Fibroblast of lung (primary cell): ENCODE results near the gene DNAJC13.

ENCODE experiments used
- CTCF ChIP-seq, 2 donors: IDR thresholded peaks in 1 of 2; conservative IDR thresholded peaks in 1 of 2; 1 replicate in 1 of 2; 2 replicates in 1 of 2; pipeline ENCODE4 v1.5.1; 2011 to 2012; ENCODE audit warnings: low read length in 2 of 2, control low read depth in 1 of 2, inconsistent platforms in 1 of 2, low read depth in 1 of 2, mild to moderate bottlenecking in 1 of 2
- EZH2 ChIP-seq: IDR thresholded peaks from 2 replicates; pipeline ENCODE4 v1.5.1; 2012; ENCODE audit warnings: low read length, control low read depth, mild to moderate bottlenecking; ENCODE audit errors: missing control alignments

- TF ChIP-seq CTCF (conservative IDR thresholded peaks at IDR 0.05 in 1 of 2, IDR thresholded peaks at IDR 0.05 in 1 of 2; ENCODE audit: low read depth in 1 of 2, low read length in 2 of 2) (no peak), EZH2 (no peak)
Measured at GRCh38 chr3:132573797-132574211, 156.5 kb downstream of the DNAJC13 start.
